ENCODE results near the gene STAT5B.

- TF ChIP-seq EZH2 (IDR thresholded peaks at IDR 0.05; ENCODE audit: insufficient read depth, poor library complexity, severe bottlenecking) = no peak
- no peak for TF ChIP-seq EZH2phosphoT487 (IDR thresholded peaks at IDR 0.05; ENCODE audit: insufficient read depth, low read depth)
Measured at GRCh38 chr17:42171831-42172230, 104.4 kb downstream of the STAT5B start.
